ENCODE data around the gene BATF.

Gene BATF

GRCh38 chr14:75563931-75564330, 41.7 kb downstream of the BATF start:
- FAIRE-seq = no peak

GRCh38 chr14:75565056-75565455, 42.8 kb downstream of the BATF start:
- FAIRE-seq = no peak

GRCh38 chr14:75566321-75566720, 44.1 kb downstream of the BATF start:
- no peak for FAIRE-seq

GRCh38 chr14:75566752-75567151, 44.5 kb downstream of the BATF start:
- FAIRE-seq = no peak

- no peak for FAIRE-seq
Measured at GRCh38 chr14:75568140-75568539, 45.9 kb downstream of the BATF start.

- FAIRE-seq = no peak
Measured at GRCh38 chr14:75568791-75569190, 46.5 kb downstream of the BATF start.

GRCh38 chr14:75570797-75571196, 48.5 kb downstream of the BATF start:
- no peak for FAIRE-seq

- no peak for FAIRE-seq
Measured at GRCh38 chr14:75572104-75572503, 49.8 kb downstream of the BATF start.

- no peak for FAIRE-seq
Measured at GRCh38 chr14:75577090-75577489, 54.8 kb downstream of the BATF start.

- FAIRE-seq = no peak
Measured at GRCh38 chr14:75577729-75578101, 55.4 kb downstream of the BATF start.

- FAIRE-seq = no peak
Measured at GRCh38 chr14:75578102-75578785, 56.0 kb downstream of the BATF start, which contains the start of gene FLVCR2. FLVCR2 (plus strand) TSS chr14:75578620; CDS start chr14:75578973, 353 bp downstream.

- no peak for FAIRE-seq
Measured at GRCh38 chr14:75578786-75579337, 56.6 kb downstream of the BATF start.

- FAIRE-seq = no peak
Measured at GRCh38 chr14:75579338-75579864, 57.1 kb downstream of the BATF start.

- no peak for FAIRE-seq
Measured at GRCh38 chr14:75579882-75580281, 57.6 kb downstream of the BATF start.

GRCh38 chr14:75587388-75587787, 65.1 kb downstream of the BATF start:
- no peak for FAIRE-seq

- FAIRE-seq = no peak
Measured at GRCh38 chr14:75589931-75590330, 67.7 kb downstream of the BATF start.

- FAIRE-seq = no peak
Measured at GRCh38 chr14:75591331-75591946, 69.2 kb downstream of the BATF start.

- FAIRE-seq = no peak
Measured at GRCh38 chr14:75591987-75592575, 69.8 kb downstream of the BATF start.

- FAIRE-seq = no peak
Measured at GRCh38 chr14:75595226-75595625, 73.0 kb downstream of the BATF start.

All from endometrium (tissue), 2 donors.